SK-N-SH (cell line): Measurements from ENCODE around the gene ORMDL1. TPM values are rescaled to one million over a fixed set of nuclear protein-coding genes. Genes with fewer than 3 reads are reported as not detected.

Experiments used
- CTCF ChIA-PET: fragments of 300-600, 350-600 bp; formaldehyde crosslinking; extraction: SDS; loops from one replicate; lab custom pipeline; 2021; lab: Yijun Ruan, JAX
- POLR2A ChIA-PET: fragments of 350-600 bp; sonication (Branson Sonifier 250); formaldehyde crosslinking; extraction: SDS; loops from one replicate; lab custom pipeline; 2020; ENCODE audit warnings: antibody characterized with exemption, inconsistent platforms; lab: Yijun Ruan, JAX
- DNase-seq: peaks from one replicate; pipeline ENCODE4 v3.0.0; 2012
- H2AFZ ChIP-seq: fragments of 200-600 bp; sonication (generic); 2 replicates; pipeline ENCODE4 v1.8.1; 2016; ENCODE audit warnings: antibody characterized with exemption, mild to moderate bottlenecking, low read depth
- H3F3A ChIP-seq: fragments of 200-600 bp; sonication (generic); replicated peaks from 2 replicates; pipeline ENCODE3; 2016; ENCODE audit warnings: antibody characterized with exemption, mild to moderate bottlenecking; ENCODE audit not compliant: insufficient read depth
- H3K27ac ChIP-seq, 2 experiments: fragments of 200-500 bp in 1 of 2; fragments of 200-600 bp in 1 of 2; sonication (Bioruptor generic) in 1 of 2; sonication (generic), shearing (Covaris generic) in 1 of 2; 2 replicates each; pipeline versions ENCODE4 v1.5.1 to v1.6.1; 2014 to 2016; ENCODE audit warnings: low read depth in 2 of 2, inconsistent platforms in 1 of 2, low read length in 1 of 2, mild to moderate bottlenecking in 1 of 2, mixed read lengths in 1 of 2
- H3K27me3 ChIP-seq: fragments of 200-600 bp; sonication (generic), shearing (Covaris generic); 2 replicates; pipeline ENCODE4 v1.6.1; 2016; ENCODE audit warnings: mixed run types; ENCODE audit not compliant: insufficient read depth
- H3K36me3 ChIP-seq, 2 experiments: fragments of 200-500 bp in 1 of 2; fragments of 200-600 bp in 1 of 2; sonication (Bioruptor generic) in 1 of 2; sonication (generic) in 1 of 2; replicated peaks in 1 of 2; 2 replicates each; pipeline versions ENCODE3 to v1.5.1; 2014 to 2016; ENCODE audit warnings: low read length in 1 of 2, mild to moderate bottlenecking in 1 of 2; ENCODE audit not compliant: insufficient read depth in 2 of 2, control insufficient read depth in 1 of 2
- H3K4me1 ChIP-seq, 2 experiments: fragments of 200-500 bp in 1 of 2; fragments of 200-600 bp in 1 of 2; sonication (Bioruptor generic) in 1 of 2; sonication (generic), shearing (Covaris generic) in 1 of 2; 2 replicates each; pipeline versions ENCODE4 v1.5.1 to v1.6.1; 2014 to 2016; ENCODE audit warnings: low read depth in 1 of 2, low read length in 1 of 2, mixed run types in 1 of 2; ENCODE audit not compliant: insufficient read depth in 2 of 2, control insufficient read depth in 1 of 2
- H3K4me2 ChIP-seq: fragments of 200-600 bp; sonication (generic), shearing (Covaris generic); 2 replicates; pipeline ENCODE4 v1.6.1; 2017; ENCODE audit warnings: mixed run types
- H3K4me3 ChIP-seq, 2 experiments: fragments of 200-500 bp in 1 of 2; fragments of 200-600 bp in 1 of 2; sonication (Bioruptor generic) in 1 of 2; sonication (generic), shearing (Covaris generic) in 1 of 2; 2 replicates each; pipeline versions ENCODE4 v1.5.1 to v1.8.1; 2014 to 2016; ENCODE audit warnings: low read depth in 2 of 2, inconsistent platforms in 1 of 2, low read length in 1 of 2, mild to moderate bottlenecking in 1 of 2, mixed read lengths in 1 of 2, moderate library complexity in 1 of 2
- H3K79me2 ChIP-seq: fragments of 200-600 bp; sonication (generic); 2 replicates; pipeline ENCODE4 v1.8.1; 2017; ENCODE audit warnings: mild to moderate bottlenecking; ENCODE audit not compliant: insufficient read depth
- H3K9ac ChIP-seq: fragments of 200-600 bp; sonication (generic); 2 replicates; pipeline ENCODE4 v1.6.1; 2017; ENCODE audit warnings: mixed run types
- H3K9me2 ChIP-seq: fragments of 200-600 bp; sonication (generic); 2 replicates; pipeline ENCODE4 v1.6.1; 2017; ENCODE audit warnings: mixed run types
- H3K9me3 ChIP-seq: fragments of 200-600 bp; sonication (generic); 2 replicates; pipeline ENCODE4 v1.6.1; 2017; ENCODE audit warnings: mixed run types, mild to moderate bottlenecking, moderate library complexity
- H4K20me1 ChIP-seq: fragments of 200-600 bp; sonication (generic); 2 replicates; pipeline ENCODE4 v1.6.1; 2017; ENCODE audit warnings: mild to moderate bottlenecking, mixed run types; ENCODE audit not compliant: insufficient read depth
- CHD2 ChIP-seq: fragments of 150-350 bp; IDR thresholded peaks from 2 replicates; pipeline ENCODE4 v1.6.1; 2018; ENCODE audit warnings: low read length; ENCODE audit not compliant: partially characterized antibody
- EZH2phosphoT487 ChIP-seq: fragments of 200-600 bp; sonication (generic); IDR thresholded peaks from 2 replicates; pipeline ENCODE4 v1.6.1; 2017; ENCODE audit warnings: low read depth, mixed run types, mild to moderate bottlenecking, antibody characterized with exemption, moderate library complexity, borderline replicate concordance
- FOSL2 ChIP-seq: IDR thresholded peaks from 2 replicates; pipeline ENCODE4 v1.4.0; 2012; ENCODE audit warnings: low read depth, mild to moderate bottlenecking, moderate library complexity, borderline replicate concordance
- FOXM1 ChIP-seq: IDR thresholded peaks from 2 replicates; pipeline ENCODE4 v1.4.0; 2012; ENCODE audit warnings: low read depth, mild to moderate bottlenecking
- GABPA ChIP-seq: IDR thresholded peaks from 2 replicates; pipeline ENCODE4 v1.4.0; 2012; ENCODE audit warnings: low read depth, mild to moderate bottlenecking
- GATA2 ChIP-seq: sonication (generic); formaldehyde crosslinking; IDR thresholded peaks from 2 replicates; pipeline ENCODE4 v1.5.0; 2020; ENCODE audit warnings: mild to moderate bottlenecking, missing genetic modification reagents
- JUND ChIP-seq: IDR thresholded peaks from 2 replicates; pipeline ENCODE4 v1.4.0; 2012
- NFIC ChIP-seq: IDR thresholded peaks from 2 replicates; pipeline ENCODE4 v1.4.0; 2012; ENCODE audit warnings: borderline replicate concordance
- POLR2AphosphoS5 ChIP-seq: IDR thresholded peaks from 2 replicates; pipeline ENCODE4 v1.6.1; 2012; ENCODE audit warnings: low read depth, low read length
- RAD21 ChIP-seq: IDR thresholded peaks from 2 replicates; pipeline ENCODE4 v1.6.1; 2012; ENCODE audit warnings: mild to moderate bottlenecking, low read length
- RCOR1 ChIP-seq: fragments of 150-350 bp; IDR thresholded peaks from 2 replicates; pipeline ENCODE4 v1.6.1; 2017; ENCODE audit warnings: antibody characterized with exemption, low read length
- SMC3 ChIP-seq: IDR thresholded peaks from 2 replicates; pipeline ENCODE4 v1.6.1; 2012; ENCODE audit warnings: low read depth, low read length, improper control_type of control experiment
- TAF1 ChIP-seq: IDR thresholded peaks from 2 replicates; pipeline ENCODE4 v1.6.1; 2012; ENCODE audit warnings: low read depth, mild to moderate bottlenecking, low read length, moderate library complexity, borderline replicate concordance
- TCF12 ChIP-seq: IDR thresholded peaks from 2 replicates; pipeline ENCODE4 v1.4.0; 2012
- USF1 ChIP-seq: IDR thresholded peaks from 2 replicates; pipeline ENCODE4 v1.4.0; 2012; ENCODE audit warnings: low read depth, borderline replicate concordance
- ZBTB33 ChIP-seq: IDR thresholded peaks from 2 replicates; pipeline ENCODE4 v1.4.0; 2012; ENCODE audit warnings: low read depth, borderline replicate concordance
- WGBS: methylation state at CpG from one replicate; pipeline ENCODE4 v1.1.6; 2017; ENCODE audit warnings: low lambda C conversion rate; 5-methylcytosine and 5-hydroxymethylcytosine counted together
- polyA plus RNA-seq, 3 experiments: library from polyadenylated mRNA; depleted of rRNA; stranded (reverse); fragments of >200 nt; gene quantifications; 2 replicates each; pipeline ENCODE4 v1.2.3, GENCODE V29; 2012
- TF ChIP-seq, protein P1 (sequence below): IDR thresholded peaks from 2 replicates; pipeline ENCODE4 v1.4.0; 2012; ENCODE audit warnings: low read depth
- TF ChIP-seq, protein P2 (sequence below): fragments of 200-600 bp; sonication (generic); IDR thresholded peaks from 2 replicates; pipeline ENCODE4 v1.6.1; 2017; ENCODE audit warnings: antibody characterized with exemption, mild to moderate bottlenecking, moderate library complexity

The ORMDL1 gene
- polyA plus RNA-seq, 1 of the 3 experiments (the other 2 are of a cell fraction), result 99.2 TPM

- Histone ChIP-seq H3K27me3 (no peaks in the 10 kb centered on the region), H2AFZ (no peak overlapping the region), H3K4me3 (no peak overlapping the region), H3K79me2 (no peaks in the 10 kb centered on the region), H3K27ac (no peak overlapping the region), H3F3A (peaks cover 36% of the 10 kb centered on the region), H3K36me3 (peaks cover 85 to 89% of the 10 kb centered on the region in 2 experiments), H3K9me2 (no peaks in the 10 kb centered on the region), H3K4me2 (no peak overlapping the region), H4K20me1 (no peaks in the 10 kb centered on the region), H3K9me3 (no peaks in the 10 kb centered on the region), H3K9ac (no peak overlapping the region), H3K4me1 (no peaks in the 10 kb centered on the region)
- TF ChIP-seq GATA2 (CRISPR knock-in tag) (no peak), FOXM1 (no peak), NFIC (no peak), RAD21 (no peak), ZBTB33 (no peak), USF1 (no peak), POLR2AphosphoS5 (no peak), GABPA (no peak), JUND (no peak), FOSL2 (no peak), SMC3 (no peak), RCOR1 (no peak), EZH2phosphoT487 (no peak), TCF12 (no peak), CHD2 (no peak), TAF1 (no peak)
- TF ChIP-seq, protein P1, sequence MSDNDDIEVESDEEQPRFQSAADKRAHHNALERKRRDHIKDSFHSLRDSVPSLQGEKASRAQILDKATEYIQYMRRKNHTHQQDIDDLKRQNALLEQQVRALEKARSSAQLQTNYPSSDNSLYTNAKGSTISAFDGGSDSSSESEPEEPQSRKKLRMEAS, result no peak
- TF ChIP-seq, protein P2, sequence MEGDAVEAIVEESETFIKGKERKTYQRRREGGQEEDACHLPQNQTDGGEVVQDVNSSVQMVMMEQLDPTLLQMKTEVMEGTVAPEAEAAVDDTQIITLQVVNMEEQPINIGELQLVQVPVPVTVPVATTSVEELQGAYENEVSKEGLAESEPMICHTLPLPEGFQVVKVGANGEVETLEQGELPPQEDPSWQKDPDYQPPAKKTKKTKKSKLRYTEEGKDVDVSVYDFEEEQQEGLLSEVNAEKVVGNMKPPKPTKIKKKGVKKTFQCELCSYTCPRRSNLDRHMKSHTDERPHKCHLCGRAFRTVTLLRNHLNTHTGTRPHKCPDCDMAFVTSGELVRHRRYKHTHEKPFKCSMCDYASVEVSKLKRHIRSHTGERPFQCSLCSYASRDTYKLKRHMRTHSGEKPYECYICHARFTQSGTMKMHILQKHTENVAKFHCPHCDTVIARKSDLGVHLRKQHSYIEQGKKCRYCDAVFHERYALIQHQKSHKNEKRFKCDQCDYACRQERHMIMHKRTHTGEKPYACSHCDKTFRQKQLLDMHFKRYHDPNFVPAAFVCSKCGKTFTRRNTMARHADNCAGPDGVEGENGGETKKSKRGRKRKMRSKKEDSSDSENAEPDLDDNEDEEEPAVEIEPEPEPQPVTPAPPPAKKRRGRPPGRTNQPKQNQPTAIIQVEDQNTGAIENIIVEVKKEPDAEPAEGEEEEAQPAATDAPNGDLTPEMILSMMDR, result no peak
- 78% methylated on average over 6 of the region's 6 CpGs for WGBS
- DNase-seq, result no peak
- ChIA-PET CTCF (interaction anchor here (0.7 to 2.4 kb wide), 3 partner anchors 8 to 1768 kb away, joined by 5 to 10 read pairs (median 6); partner anchors contain the start of gene OSGEPL1), POLR2A (no interaction called here)
Observed at GRCh38 chr2:189770590-189771322, 13.4 kb downstream of the ORMDL1 start.
